Measurements from ENCODE around the gene PSME2. TPM values are rescaled to one million over a fixed set of nuclear protein-coding genes. Genes with fewer than 3 reads are reported as not detected.

PSME2 gene
- total and polyA plus RNA-seq, 9 of the 15 experiments (the other 6 are each of a cell fraction or from before 2014, with no cell fraction given): 111 to 579 (median 159) TPM

GRCh38 chr14:24141097-24141880 is 5.1 kb downstream of the PSME2 start, which contains the start of gene EMC9 (continued):
- peak in 1 of 3 experiments; percentile 13 for TF ChIP-seq YY1 (IDR thresholded peaks at IDR 0.05; ENCODE audit: borderline replicate concordance in 1 of 3, control insufficient read depth in 1 of 3, extremely low read depth in 1 of 3, insufficient read depth in 3 of 3, insufficient read length in 1 of 3, insufficient replicate concordance in 2 of 3, low read depth in 1 of 3, low read length in 2 of 3)
- peak in 1 of 2 experiments; percentile 76; a peak in 1 of 4 replicates for TF ChIP-seq KDM4B (IDR thresholded peaks at IDR 0.05; ENCODE audit: borderline replicate concordance in 2 of 2, low read depth in 1 of 2)
- no peak for TF ChIP-seq ZNF318 (IDR thresholded peaks at IDR 0.05; ENCODE audit: borderline replicate concordance in 1 of 2, low read depth in 1 of 2)
- no peak for TF ChIP-seq SIRT6 (IDR thresholded peaks at IDR 0.05; ENCODE audit: low read depth, low read length)
- TF ChIP-seq ZC3H8 (IDR thresholded peaks at IDR 0.05): no peak
- TF ChIP-seq HDGF (IDR thresholded peaks at IDR 0.05): no peak
- no peak for TF ChIP-seq MYNN (IDR thresholded peaks at IDR 0.05)
- no peak for TF ChIP-seq MYNN (CRISPR knock-in tag; IDR thresholded peaks at IDR 0.05)
- TF ChIP-seq ELF4 (CRISPR knock-in tag; IDR thresholded peaks at IDR 0.05): no peak
- TF ChIP-seq MEIS2 (IDR thresholded peaks at IDR 0.05; ENCODE audit: partially characterized antibody): no peak
- TF ChIP-seq SMARCA5 (IDR thresholded peaks at IDR 0.05): no peak
- TF ChIP-seq, protein P1, sequence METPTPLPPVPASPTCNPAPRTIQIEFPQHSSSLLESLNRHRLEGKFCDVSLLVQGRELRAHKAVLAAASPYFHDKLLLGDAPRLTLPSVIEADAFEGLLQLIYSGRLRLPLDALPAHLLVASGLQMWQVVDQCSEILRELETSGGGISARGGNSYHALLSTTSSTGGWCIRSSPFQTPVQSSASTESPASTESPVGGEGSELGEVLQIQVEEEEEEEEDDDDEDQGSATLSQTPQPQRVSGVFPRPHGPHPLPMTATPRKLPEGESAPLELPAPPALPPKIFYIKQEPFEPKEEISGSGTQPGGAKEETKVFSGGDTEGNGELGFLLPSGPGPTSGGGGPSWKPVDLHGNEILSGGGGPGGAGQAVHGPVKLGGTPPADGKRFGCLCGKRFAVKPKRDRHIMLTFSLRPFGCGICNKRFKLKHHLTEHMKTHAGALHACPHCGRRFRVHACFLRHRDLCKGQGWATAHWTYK (CRISPR knock-in tag; IDR thresholded peaks at IDR 0.05): 0 out of 2 replicates have a peak, but pooled peaks have one; percentile 36

Data from K562 (cell line).